ENCODE data around the gene ZNF81.

ZNF81 gene

GRCh38 chrX:47927212-47927611 lies 90.5 kb downstream of the ZNF81 start:
- TF ChIP-seq CTCF (IDR thresholded peaks at IDR 0.05): no peak

DNA sequence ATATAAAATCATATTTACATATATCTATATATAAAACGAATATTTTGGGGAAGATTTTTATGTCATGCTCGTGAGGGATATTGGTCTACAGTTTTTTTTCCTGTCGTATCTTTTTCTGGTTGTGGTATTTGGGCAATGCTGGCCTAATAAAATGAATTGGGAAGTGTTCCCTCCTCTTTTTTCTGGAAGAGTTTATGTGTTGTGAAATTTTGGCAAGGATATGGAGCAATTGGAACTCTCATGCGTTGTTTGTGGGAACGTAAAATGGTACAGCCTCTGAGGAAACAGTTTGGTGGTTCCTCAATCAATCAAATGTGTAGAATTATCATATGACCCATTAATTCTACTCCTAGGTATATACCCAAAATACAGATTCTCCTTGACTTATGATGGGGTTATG lies 97.2 kb downstream of the ZNF81 start:
- no peak for TF ChIP-seq CTCF (IDR thresholded peaks at IDR 0.05)

DNA sequence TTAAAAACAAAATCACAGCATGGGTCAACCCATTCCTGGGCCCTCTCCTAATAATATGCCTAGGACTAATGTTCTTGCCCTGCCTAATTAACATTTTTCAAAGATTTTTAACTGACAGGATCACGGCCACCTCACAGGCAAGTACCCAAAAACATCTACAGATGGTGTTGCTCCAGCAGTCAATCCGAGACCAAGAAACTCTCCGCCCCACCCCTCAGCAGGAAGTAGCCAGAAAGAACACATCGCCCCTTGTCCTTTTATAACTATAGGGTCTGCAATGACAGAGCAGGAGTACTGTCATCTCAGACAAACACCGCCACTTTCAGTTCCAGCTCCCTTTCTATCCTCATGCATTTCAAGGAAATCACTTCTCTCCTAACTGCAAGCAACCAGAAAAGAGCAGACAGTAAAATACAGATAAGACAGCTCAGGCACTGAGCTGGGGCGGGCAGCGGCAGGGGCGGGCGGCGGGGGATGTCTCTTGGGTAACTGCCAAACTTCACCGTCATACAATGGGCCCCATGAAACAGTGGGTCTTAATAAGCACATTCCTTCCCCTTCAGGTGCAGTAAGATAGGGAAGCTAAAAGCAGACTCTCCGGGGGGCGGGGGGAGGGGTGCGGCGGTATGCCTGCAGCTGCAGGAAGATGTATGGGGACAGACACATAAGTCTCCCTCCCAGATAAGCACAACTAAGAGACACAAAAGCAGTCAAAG lies 99.7 kb downstream of the ZNF81 start:
- TF ChIP-seq CTCF (IDR thresholded peaks at IDR 0.05): no peak

GRCh38 chrX:47936940-47937317 lies 100.2 kb downstream of the ZNF81 start:
- TF ChIP-seq CTCF (IDR thresholded peaks at IDR 0.05): no peak

DNA sequence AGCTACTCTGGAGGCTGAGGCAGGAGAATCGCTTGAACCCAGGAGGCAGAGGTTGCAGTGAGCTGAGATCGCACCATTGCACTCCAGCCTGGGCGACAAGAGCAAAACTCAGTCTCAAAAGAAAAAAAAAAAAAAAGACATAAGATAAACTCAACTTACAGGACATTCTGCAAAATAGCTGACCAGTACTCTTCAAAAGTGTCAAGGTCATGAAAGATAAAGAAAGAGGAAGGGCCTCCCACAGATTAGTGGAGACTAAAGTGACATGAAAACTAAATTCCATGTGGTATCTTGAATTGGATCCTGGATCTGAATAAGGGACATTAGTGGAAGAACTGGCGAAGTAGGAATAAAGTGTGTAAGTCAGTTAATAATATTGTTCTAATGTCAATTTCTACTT lies 103.7 kb downstream of the ZNF81 start:
- TF ChIP-seq CTCF (IDR thresholded peaks at IDR 0.05): no peak

DNA sequence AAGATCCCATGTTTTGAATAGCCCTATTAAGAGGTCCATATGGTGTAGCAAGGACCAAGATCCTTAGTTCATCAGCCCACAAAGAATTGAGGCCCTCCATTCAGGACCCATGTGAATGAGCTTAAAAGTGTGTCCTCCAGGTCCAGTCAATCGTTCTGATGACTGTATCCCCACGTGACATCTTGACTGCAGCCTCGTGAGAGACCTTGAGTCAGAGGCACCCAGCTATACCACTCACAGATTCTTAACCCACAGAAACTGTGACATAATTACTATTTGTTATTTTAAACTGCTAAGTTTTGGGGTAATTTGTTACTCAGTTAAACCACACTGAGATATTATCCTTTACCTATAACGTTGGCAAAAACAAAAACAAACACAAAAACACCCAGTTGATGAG lies 104.7 kb downstream of the ZNF81 start:
- no peak for TF ChIP-seq CTCF (IDR thresholded peaks at IDR 0.05)

GRCh38 chrX:47956016-47956415 lies 119.3 kb downstream of the ZNF81 start:
- TF ChIP-seq CTCF (IDR thresholded peaks at IDR 0.05): no peak
